IMR-90 (cell line): ENCODE data around the gene KRTAP10-9. TPM values are rescaled to one million over a fixed set of nuclear protein-coding genes. Genes with fewer than 3 reads are reported as not detected.

Experiments used
- ELK1 ChIP-seq: fragments of 150-350 bp; IDR thresholded peaks from 2 replicates; pipeline ENCODE4 v1.6.1; 2016; ENCODE audit warnings: low read depth, mild to moderate bottlenecking, low read length, moderate library complexity, borderline replicate concordance
- polyA plus RNA-seq, 3 experiments: library from polyadenylated mRNA; depleted of rRNA; stranded (reverse); fragments of >200 nt; gene quantifications; 2 replicates each; pipeline ENCODE4 v1.2.3, GENCODE V29; 2012; ENCODE audit warnings: low replicate concordance in 1 of 3
- total RNA-seq: library from RNA; depleted of rRNA; stranded (reverse); fragments of >200 nt; gene quantifications from 2 replicates; pipeline ENCODE4 v1.2.3, GENCODE V29; 2012
- TF ChIP-seq, protein P1 (sequence below): fragments of 150-350 bp; IDR thresholded peaks from 2 replicates; pipeline ENCODE4 v1.6.1; 2017; ENCODE audit warnings: mild to moderate bottlenecking, antibody characterized with exemption, low read length, low read depth

The KRTAP10-9 gene
- total and polyA plus RNA-seq, 2 of the 4 experiments (the other 2 are of a cell fraction), result not detected

DNA sequence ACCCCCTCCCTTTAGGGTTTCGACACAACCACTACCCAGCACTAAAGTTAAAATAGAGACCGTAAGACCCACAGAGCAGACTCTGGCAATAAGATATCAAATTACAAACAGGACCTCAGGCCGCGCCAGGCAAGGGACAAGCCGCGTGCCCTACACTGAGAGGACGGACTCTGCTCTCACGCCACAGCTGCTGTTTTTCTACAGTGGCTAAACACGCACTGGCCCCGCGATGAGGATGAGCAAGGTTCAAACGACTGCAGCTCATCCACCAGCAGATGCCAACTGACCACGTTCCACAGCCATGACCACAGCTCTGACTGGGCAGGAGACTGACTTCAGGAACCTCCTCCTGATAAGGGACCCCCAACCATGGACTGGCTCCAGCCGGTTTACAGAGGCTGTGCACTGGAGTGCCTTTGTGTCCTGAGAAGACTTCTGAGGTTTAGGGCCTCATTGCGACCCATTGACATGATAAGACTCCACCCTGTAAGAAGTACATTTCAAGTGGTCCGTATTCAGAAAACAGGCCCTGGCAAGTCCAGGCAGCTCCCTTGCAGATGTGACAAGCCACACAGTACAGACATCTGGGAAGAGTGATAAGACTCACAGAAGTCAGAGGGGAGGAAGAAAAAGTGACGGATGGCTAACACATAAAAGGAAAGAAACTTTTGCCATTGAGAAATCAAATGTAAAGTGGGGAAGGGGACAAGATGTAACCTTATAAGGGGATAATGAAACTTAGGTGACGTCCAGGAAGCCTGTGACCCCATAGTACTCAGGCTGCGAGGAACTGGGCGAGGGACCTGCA lies 33.1 kb upstream of the KRTAP10-9 start (continued):
- no peak for TF ChIP-seq ELK1
- TF ChIP-seq, protein P1, sequence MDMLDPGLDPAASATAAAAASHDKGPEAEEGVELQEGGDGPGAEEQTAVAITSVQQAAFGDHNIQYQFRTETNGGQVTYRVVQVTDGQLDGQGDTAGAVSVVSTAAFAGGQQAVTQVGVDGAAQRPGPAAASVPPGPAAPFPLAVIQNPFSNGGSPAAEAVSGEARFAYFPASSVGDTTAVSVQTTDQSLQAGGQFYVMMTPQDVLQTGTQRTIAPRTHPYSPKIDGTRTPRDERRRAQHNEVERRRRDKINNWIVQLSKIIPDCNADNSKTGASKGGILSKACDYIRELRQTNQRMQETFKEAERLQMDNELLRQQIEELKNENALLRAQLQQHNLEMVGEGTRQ, result no peak
